SK-N-SH (cell line): ENCODE measurements around the gene HYAL2. TPM values are rescaled to one million over a fixed set of nuclear protein-coding genes. Genes with fewer than 3 reads are reported as not detected.

Experiments
- CTCF ChIA-PET: fragments of 300-600, 350-600 bp; formaldehyde crosslinking; extraction: SDS; loops from one replicate; lab custom pipeline; 2021; lab: Yijun Ruan, JAX
- POLR2A ChIA-PET: fragments of 350-600 bp; sonication (Branson Sonifier 250); formaldehyde crosslinking; extraction: SDS; loops from one replicate; lab custom pipeline; 2020; ENCODE audit warnings: antibody characterized with exemption, inconsistent platforms; lab: Yijun Ruan, JAX
- DNase-seq: peaks from one replicate; pipeline ENCODE4 v3.0.0; 2012
- H2AFZ ChIP-seq: fragments of 200-600 bp; sonication (generic); 2 replicates; pipeline ENCODE4 v1.8.1; 2016; ENCODE audit warnings: antibody characterized with exemption, mild to moderate bottlenecking, low read depth
- H3F3A ChIP-seq: fragments of 200-600 bp; sonication (generic); replicated peaks from 2 replicates; pipeline ENCODE3; 2016; ENCODE audit warnings: antibody characterized with exemption, mild to moderate bottlenecking; ENCODE audit not compliant: insufficient read depth
- H3K27ac ChIP-seq, 2 experiments: fragments of 200-500 bp in 1 of 2; fragments of 200-600 bp in 1 of 2; sonication (Bioruptor generic) in 1 of 2; sonication (generic), shearing (Covaris generic) in 1 of 2; 2 replicates each; pipeline versions ENCODE4 v1.5.1 to v1.6.1; 2014 to 2016; ENCODE audit warnings: low read depth in 2 of 2, inconsistent platforms in 1 of 2, low read length in 1 of 2, mild to moderate bottlenecking in 1 of 2, mixed read lengths in 1 of 2
- H3K27me3 ChIP-seq: fragments of 200-600 bp; sonication (generic), shearing (Covaris generic); 2 replicates; pipeline ENCODE4 v1.6.1; 2016; ENCODE audit warnings: mixed run types; ENCODE audit not compliant: insufficient read depth
- H3K36me3 ChIP-seq, 2 experiments: fragments of 200-500 bp in 1 of 2; fragments of 200-600 bp in 1 of 2; sonication (Bioruptor generic) in 1 of 2; sonication (generic) in 1 of 2; replicated peaks in 1 of 2; 2 replicates each; pipeline versions ENCODE3 to v1.5.1; 2014 to 2016; ENCODE audit warnings: low read length in 1 of 2, mild to moderate bottlenecking in 1 of 2; ENCODE audit not compliant: insufficient read depth in 2 of 2, control insufficient read depth in 1 of 2
- H3K4me1 ChIP-seq, 2 experiments: fragments of 200-500 bp in 1 of 2; fragments of 200-600 bp in 1 of 2; sonication (Bioruptor generic) in 1 of 2; sonication (generic), shearing (Covaris generic) in 1 of 2; 2 replicates each; pipeline versions ENCODE4 v1.5.1 to v1.6.1; 2014 to 2016; ENCODE audit warnings: low read depth in 1 of 2, low read length in 1 of 2, mixed run types in 1 of 2; ENCODE audit not compliant: insufficient read depth in 2 of 2, control insufficient read depth in 1 of 2
- H3K4me2 ChIP-seq: fragments of 200-600 bp; sonication (generic), shearing (Covaris generic); 2 replicates; pipeline ENCODE4 v1.6.1; 2017; ENCODE audit warnings: mixed run types
- H3K4me3 ChIP-seq, 2 experiments: fragments of 200-500 bp in 1 of 2; fragments of 200-600 bp in 1 of 2; sonication (Bioruptor generic) in 1 of 2; sonication (generic), shearing (Covaris generic) in 1 of 2; 2 replicates each; pipeline versions ENCODE4 v1.5.1 to v1.8.1; 2014 to 2016; ENCODE audit warnings: low read depth in 2 of 2, inconsistent platforms in 1 of 2, low read length in 1 of 2, mild to moderate bottlenecking in 1 of 2, mixed read lengths in 1 of 2, moderate library complexity in 1 of 2
- H3K79me2 ChIP-seq: fragments of 200-600 bp; sonication (generic); 2 replicates; pipeline ENCODE4 v1.8.1; 2017; ENCODE audit warnings: mild to moderate bottlenecking; ENCODE audit not compliant: insufficient read depth
- H3K9ac ChIP-seq: fragments of 200-600 bp; sonication (generic); 2 replicates; pipeline ENCODE4 v1.6.1; 2017; ENCODE audit warnings: mixed run types
- H3K9me2 ChIP-seq: fragments of 200-600 bp; sonication (generic); 2 replicates; pipeline ENCODE4 v1.6.1; 2017; ENCODE audit warnings: mixed run types
- H3K9me3 ChIP-seq: fragments of 200-600 bp; sonication (generic); 2 replicates; pipeline ENCODE4 v1.6.1; 2017; ENCODE audit warnings: mixed run types, mild to moderate bottlenecking, moderate library complexity
- H4K20me1 ChIP-seq: fragments of 200-600 bp; sonication (generic); 2 replicates; pipeline ENCODE4 v1.6.1; 2017; ENCODE audit warnings: mild to moderate bottlenecking, mixed run types; ENCODE audit not compliant: insufficient read depth
- CHD2 ChIP-seq: fragments of 150-350 bp; IDR thresholded peaks from 2 replicates; pipeline ENCODE4 v1.6.1; 2018; ENCODE audit warnings: low read length; ENCODE audit not compliant: partially characterized antibody
- EZH2phosphoT487 ChIP-seq: fragments of 200-600 bp; sonication (generic); IDR thresholded peaks from 2 replicates; pipeline ENCODE4 v1.6.1; 2017; ENCODE audit warnings: low read depth, mixed run types, mild to moderate bottlenecking, antibody characterized with exemption, moderate library complexity, borderline replicate concordance
- FOSL2 ChIP-seq: IDR thresholded peaks from 2 replicates; pipeline ENCODE4 v1.4.0; 2012; ENCODE audit warnings: low read depth, mild to moderate bottlenecking, moderate library complexity, borderline replicate concordance
- FOXJ3 ChIP-seq: sonication (generic); formaldehyde crosslinking; IDR thresholded peaks from 2 replicates; pipeline ENCODE4 v1.5.1; 2020; ENCODE audit warnings: mild to moderate bottlenecking, missing genetic modification reagents
- GABPA ChIP-seq: IDR thresholded peaks from 2 replicates; pipeline ENCODE4 v1.4.0; 2012; ENCODE audit warnings: low read depth, mild to moderate bottlenecking
- JUND ChIP-seq: IDR thresholded peaks from 2 replicates; pipeline ENCODE4 v1.4.0; 2012
- MEF2A ChIP-seq: IDR thresholded peaks from 2 replicates; pipeline ENCODE4 v1.4.0; 2012; ENCODE audit warnings: low read depth, borderline replicate concordance
- MXI1 ChIP-seq: IDR thresholded peaks from 2 replicates; pipeline ENCODE4 v1.6.1; 2012; ENCODE audit warnings: mild to moderate bottlenecking, low read depth, low read length, improper control_type of control experiment
- NFIC ChIP-seq: IDR thresholded peaks from 2 replicates; pipeline ENCODE4 v1.4.0; 2012; ENCODE audit warnings: borderline replicate concordance
- NRF1 ChIP-seq: IDR thresholded peaks from 2 replicates; pipeline ENCODE4 v1.6.1; 2012; ENCODE audit warnings: low read depth, mild to moderate bottlenecking, low read length
- PBX3 ChIP-seq: IDR thresholded peaks from 2 replicates; pipeline ENCODE4; 2012
- SIN3A ChIP-seq: IDR thresholded peaks from 2 replicates; pipeline ENCODE4 v1.6.1; 2012; ENCODE audit warnings: low read depth, mild to moderate bottlenecking, low read length, moderate library complexity, borderline replicate concordance
- SMC3 ChIP-seq: IDR thresholded peaks from 2 replicates; pipeline ENCODE4 v1.6.1; 2012; ENCODE audit warnings: low read depth, low read length, improper control_type of control experiment
- WGBS: methylation state at CpG from one replicate; pipeline ENCODE4 v1.1.6; 2017; ENCODE audit warnings: low lambda C conversion rate; 5-methylcytosine and 5-hydroxymethylcytosine counted together
- polyA plus RNA-seq, 3 experiments: library from polyadenylated mRNA; depleted of rRNA; stranded (reverse); fragments of >200 nt; gene quantifications; 2 replicates each; pipeline ENCODE4 v1.2.3, GENCODE V29; 2012

The HYAL2 gene
- polyA plus RNA-seq, 1 of the 3 experiments (the other 2 are of a cell fraction) = 135 TPM

GRCh38 chr3:50369012-50369670, 46.6 kb upstream of the HYAL2 start:
- H3K4me3 ChIP-seq = no peak overlapping the region
- no peak overlapping the region for H2AFZ ChIP-seq
- DNase-seq = no peak
- WGBS = 56% methylated on average over 6 of the region's 9 CpGs
- H3K36me3 ChIP-seq = no peaks in the 10 kb centered on the region
- no peak overlapping the region for H3K4me2 ChIP-seq
- H3K9ac ChIP-seq = no peak overlapping the region
- no peaks in the 10 kb centered on the region for H3K79me2 ChIP-seq
- H3K27ac ChIP-seq = peak overlapping the region in 1 of 2 experiments; percentile 56; a peak in 2 of 4 replicates
- no peaks in the 10 kb centered on the region for H4K20me1 ChIP-seq
- peaks cover 0 to 64% of the 10 kb centered on the region in 2 experiments; a peak in 2 of 4 replicates for H3K4me1 ChIP-seq
- H3K27me3 ChIP-seq = no peaks in the 10 kb centered on the region
- no peaks in the 10 kb centered on the region for H3F3A ChIP-seq
- ChIA-PET POLR2A (interaction anchor here (1.3 to 4.6 kb wide), 7 partner anchors 8 to 42 kb away, joined by 3 to 28 read pairs (median 7); partner anchors contain the start of genes CYB561D2, NPRL2 and TMEM115), CTCF (interaction anchor here (0.7 to 5.8 kb wide), 13 partner anchors 8 to 173 kb away, joined by 3 to 70 read pairs (median 6); no protein-coding TSS in a partner anchor)
- H3K9me3 ChIP-seq = no peaks in the 10 kb centered on the region
- TF ChIP-seq JUND (no peak), SIN3A (no peak), FOSL2 (no peak)
- TF ChIP-seq, all 33 proteins: peak for 0
- H3K9me2 ChIP-seq = no peaks in the 10 kb centered on the region

- no peak for TF ChIP-seq MXI1
- no peak for TF ChIP-seq MEF2A
- TF ChIP-seq NFIC = no peak
- no peak for TF ChIP-seq GABPA
- TF ChIP-seq JUND = no peak
- TF ChIP-seq SIN3A = no peak
- no peak for DNase-seq
- no peak overlapping the region for H3K9ac ChIP-seq
- ChIA-PET POLR2A (no interaction called here), CTCF (interaction anchor here (0.8 to 5.8 kb wide), 2 partner anchors 61 to 184 kb away, joined by 5 to 48 read pairs; no protein-coding TSS in a partner anchor)
- H3K36me3 ChIP-seq = no peaks in the 10 kb centered on the region
- H2AFZ ChIP-seq = no peak overlapping the region
- H3F3A ChIP-seq = no peaks in the 10 kb centered on the region
- 34% methylated on average over 4 of the region's 5 CpGs for WGBS
- H3K4me3 ChIP-seq = no peak overlapping the region
- peak overlapping the region in 1 of 2 experiments; percentile 36; a peak in 1 of 4 replicates for H3K27ac ChIP-seq
- H3K4me1 ChIP-seq = peaks cover 0 to 41% of the 10 kb centered on the region in 2 experiments; a peak in 1 of 4 replicates
- H3K9me3 ChIP-seq = no peaks in the 10 kb centered on the region
- H3K79me2 ChIP-seq = no peaks in the 10 kb centered on the region
- no peak overlapping the region for H3K4me2 ChIP-seq
- H3K27me3 ChIP-seq = no peaks in the 10 kb centered on the region
- H3K9me2 ChIP-seq = no peaks in the 10 kb centered on the region
- H4K20me1 ChIP-seq = no peaks in the 10 kb centered on the region
Measured at GRCh38 chr3:50365842-50366220, 43.3 kb upstream of the HYAL2 start.

- CTCF ChIA-PET = interaction anchor here (0.8 kb wide), 1 partner anchor 185 kb away, joined by 5 read pairs; no protein-coding TSS in a partner anchor
- H3K4me2 ChIP-seq = no peak overlapping the region
- WGBS = 72% methylated on average over 22 of the region's 53 CpGs
Measured at GRCh38 chr3:50365080-50365841, 42.7 kb upstream of the HYAL2 start.

More at GRCh38 chr3:50365080-50365841, 42.7 kb upstream of the HYAL2 start:
- no peaks in the 10 kb centered on the region for H3K79me2 ChIP-seq
- H2AFZ ChIP-seq = no peak overlapping the region
- H3F3A ChIP-seq = no peaks in the 10 kb centered on the region
- no peak overlapping the region for H3K4me3 ChIP-seq
- H3K27ac ChIP-seq = peak overlapping the region in 1 of 2 experiments; percentile 36; a peak in 1 of 4 replicates
- H3K9me2 ChIP-seq = no peaks in the 10 kb centered on the region
- POLR2A ChIA-PET = no interaction called here
- no peaks in the 10 kb centered on the region for H3K36me3 ChIP-seq
- peak; percentile 90 for DNase-seq
- H4K20me1 ChIP-seq = no peaks in the 10 kb centered on the region
- H3K9me3 ChIP-seq = no peaks in the 10 kb centered on the region
- H3K27me3 ChIP-seq = no peaks in the 10 kb centered on the region
- H3K4me1 ChIP-seq = peaks cover 0 to 35% of the 10 kb centered on the region in 2 experiments; a peak in 1 of 4 replicates
- no peak for TF ChIP-seq JUND
- TF ChIP-seq SMC3 = no peak
- TF ChIP-seq GABPA = no peak
- TF ChIP-seq CHD2 = no peak
- TF ChIP-seq NRF1 = no peak
- TF ChIP-seq MEF2A = no peak
- TF ChIP-seq MXI1 = no peak
- TF ChIP-seq EZH2phosphoT487 = no peak
- TF ChIP-seq PBX3 = no peak
- no peak for TF ChIP-seq FOXJ3 (CRISPR knock-in tag)
- H3K9ac ChIP-seq = no peak overlapping the region
